VCaP (cell line): ENCODE measurements around the gene MTERF2.
A peak's percentile ranks its signal among the peaks of the same experiment; 100 is the strongest.

Experiments
- H3K27ac ChIP-seq: fragments of 450-650 bp; 2 replicates; pipeline ENCODE4 v1.5.1; 2017
- CTCF ChIP-seq: fragments of 450-650 bp; conservative IDR thresholded peaks from 2 replicates; pipeline ENCODE4 v1.5.1; 2017; ENCODE audit warnings: mild to moderate bottlenecking, moderate library complexity

The MTERF2 gene

GRCh38 chr12:106986625-106987389 is at the start of gene MTERF2:
TSS of gene MTERF2 (minus strand) at chr12:106987146. CDS start at chr12:106978714, 8,432 bp downstream.
- TF ChIP-seq CTCF = no peak
- H3K27ac ChIP-seq = peak within 1 kb of the TSS; percentile 84

GRCh38 chr12:107035733-107036132 is 48.8 kb upstream of the MTERF2 start:
- TF ChIP-seq CTCF = no peak

GRCh38 chr12:107033758-107034739 is 47.1 kb upstream of the MTERF2 start:
- no peak overlapping the region for H3K27ac ChIP-seq
- TF ChIP-seq CTCF = no peak

More at GRCh38 chr12:107035733-107036132, 48.8 kb upstream of the MTERF2 start:
- H3K27ac ChIP-seq = no peak overlapping the region

- TF ChIP-seq CTCF = no peak
- no peak overlapping the region for H3K27ac ChIP-seq
These were observed 45.3 kb upstream of the MTERF2 start for GRCh38 chr12:107032266-107032665.

GRCh38 chr12:107031061-107031460 is 44.1 kb upstream of the MTERF2 start:
- no peak overlapping the region for H3K27ac ChIP-seq
- no peak for TF ChIP-seq CTCF

- H3K27ac ChIP-seq = no peak overlapping the region
- TF ChIP-seq CTCF = no peak
These were observed 42.1 kb upstream of the MTERF2 start for GRCh38 chr12:107029081-107029480.

- TF ChIP-seq CTCF = no peak
- peak overlapping the region; percentile 74 for H3K27ac ChIP-seq
These were observed 40.7 kb upstream of the MTERF2 start for GRCh38 chr12:107027636-107028053.
